Left colon (tissue), 2 donors: ENCODE data around the gene BTG2. TPM values are rescaled to one million over a fixed set of nuclear protein-coding genes. Genes with fewer than 3 reads are reported as not detected.

ENCODE experiments used
- ATAC-seq: fragments of 200-7000 bp; cut with Tn5 transposase; one replicate; pipeline ENCODE4 v1.9.1; 2020; ENCODE audit warnings: mild to moderate bottlenecking, moderate library complexity
- DNase-seq, 2 donors: peaks; one replicate each; pipeline ENCODE4 v3.0.0-alpha.2; 2020
- intact Hi-C, 2 donors: fragments of 100-400 bp; cut with DNase I in 1 of 2; cut with micrococcal nuclease in 1 of 2; formaldehyde crosslinking; loops; one replicate each; pipeline versions ENCODE4 v1.11.2 to v1.14.0; 2022; cut with DNase I, micrococcal nuclease
- total RNA-seq, 2 donors: library from RNA; stranded (reverse); fragmentation: NEBNext Ultra II Directional; extraction: Animal tissue kit (Norgen Biotek cat#: 25700); gene quantifications; one replicate each; pipeline ENCODE4 v1.2.1, GENCODE V29; 2021
- donor health status: DM: no; HTN: no; CAD: no.
- donor health status: DM: yes; HTN: yes; CAD: no.

Gene BTG2
- total RNA-seq, 2 donors from 2014 or later = 70.5 to 76.9 TPM

GRCh38 chr1:203274603-203275381 lies 30.5 kb upstream of the BTG2 start:
- no peak for ATAC-seq

GRCh38 chr1:203275656-203276272 lies 29.6 kb upstream of the BTG2 start:
- DNase-seq (peak in 1 of 2 donors; percentile 7), ATAC-seq (no peak)
- intact Hi-C loops = no loop called here

More at GRCh38 chr1:203274603-203275381, 30.5 kb upstream of the BTG2 start:
- DNase-seq = peak; percentile 33 to 65
- intact Hi-C loops = loop anchor here (5.0 kb wide), 5 partner anchors 53 to 208 kb away; no protein-coding TSS in a partner anchor

- intact Hi-C loops = no loop called here
- DNase-seq (peak in 1 of 2 donors; percentile 6), ATAC-seq (no peak)
Observed at GRCh38 chr1:203276408-203276807, 28.9 kb upstream of the BTG2 start.

GRCh38 chr1:203276916-203277545 lies 28.3 kb upstream of the BTG2 start:
- ATAC-seq = no peak
- intact Hi-C loops = no loop called here
- DNase-seq = no peak

- DNase-seq (peak; percentile 75 to 91), ATAC-seq (peak; percentile 44)
- intact Hi-C loops = no loop called here
Observed at GRCh38 chr1:203278082-203278884, 27.0 kb upstream of the BTG2 start.

GRCh38 chr1:203278885-203279406 lies 26.4 kb upstream of the BTG2 start:
- no peak for ATAC-seq
- no peak for DNase-seq
- intact Hi-C loops = no loop called here

- DNase-seq (no peak), ATAC-seq (no peak)
- intact Hi-C loops = no loop called here
Observed at GRCh38 chr1:203280061-203280460, 25.3 kb upstream of the BTG2 start.

GRCh38 chr1:203281033-203281432 lies 24.3 kb upstream of the BTG2 start:
- intact Hi-C loops = no loop called here
- no peak for ATAC-seq
- DNase-seq = no peak

- intact Hi-C loops = no loop called here
- ATAC-seq = no peak
- no peak for DNase-seq
Observed at GRCh38 chr1:203281851-203282661, 23.3 kb upstream of the BTG2 start.

GRCh38 chr1:203282720-203283542 lies 22.4 kb upstream of the BTG2 start:
- DNase-seq (no peak), ATAC-seq (peak; percentile 8)
- intact Hi-C loops = no loop called here

GRCh38 chr1:203283597-203283996 lies 21.7 kb upstream of the BTG2 start:
- DNase-seq = no peak
- ATAC-seq = no peak
- intact Hi-C loops = no loop called here

- no peak for DNase-seq
- ATAC-seq = peak; percentile 25
- intact Hi-C loops = no loop called here
Observed at GRCh38 chr1:203284411-203285123, 20.8 kb upstream of the BTG2 start.

GRCh38 chr1:203286161-203286984 lies 18.9 kb upstream of the BTG2 start:
- intact Hi-C loops = no loop called here
- peak; percentile 44 for ATAC-seq
- peak; percentile 64 to 75 for DNase-seq

- ATAC-seq (peak; percentile 13), DNase-seq (peak; percentile 66 to 85)
- intact Hi-C loops = no loop called here
Observed at GRCh38 chr1:203287109-203287893, 18.0 kb upstream of the BTG2 start.

GRCh38 chr1:203287898-203288297 lies 17.4 kb upstream of the BTG2 start:
- ATAC-seq (no peak), DNase-seq (no peak)
- intact Hi-C loops = no loop called here
